ENCODE results near the gene ATXN1. TPM values are rescaled to one million over a fixed set of nuclear protein-coding genes. Genes with fewer than 3 reads are reported as not detected.

Gene ATXN1
- polyA plus RNA-seq, 4 donors = 4.6 to 16.5 (median 5.9) TPM

DNA sequence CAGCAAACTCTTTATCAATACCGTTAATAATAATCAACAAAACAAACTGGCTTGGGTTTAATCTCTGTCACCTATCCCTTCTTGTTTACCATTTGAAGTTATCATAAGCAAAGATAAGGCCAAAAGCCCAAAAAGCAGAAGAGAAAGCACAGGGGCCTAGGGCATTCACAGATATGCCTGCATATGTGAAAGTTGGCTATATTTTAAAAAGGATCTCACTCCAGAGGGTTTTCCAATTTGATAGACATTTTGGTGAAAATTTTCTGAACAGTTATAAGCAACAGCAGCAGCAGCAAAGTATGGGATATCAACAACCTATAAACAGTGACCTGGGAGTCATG, 101.1 kb downstream of the ATXN1 start:
- FAIRE-seq = no peak
- H3K4me1 ChIP-seq (ENCODE audit: control insufficient read depth in 3 of 3, insufficient read depth in 2 of 3, low read depth in 1 of 3, low read length in 2 of 3) = no peaks in the 10 kb centered on the region
- peaks cover 0 to 8% of the 10 kb centered on the region in 2 donors for H3K9me3 ChIP-seq (ENCODE audit: control insufficient read depth in 2 of 2, insufficient read depth in 1 of 2, low read depth in 1 of 2, low read length in 1 of 2)
- no peak for DNase-seq
- WGBS, 3 donors = 26 to 48% (median 33%) methylated on average over 1 of the region's 1 CpG
- peaks cover 0 to 4% (median under 1%) of the 10 kb centered on the region in 3 donors for H3K36me3 ChIP-seq (ENCODE audit: control insufficient read depth in 3 of 3, insufficient read depth in 2 of 3, low read depth in 1 of 3, low read length in 3 of 3)
- H3K27ac ChIP-seq (ENCODE audit: low read depth in 1 of 3, low read length in 2 of 3) = no peak overlapping the region
- H3K27me3 ChIP-seq (ENCODE audit: control insufficient read depth in 3 of 3, insufficient read depth in 3 of 3, low read length in 3 of 3) = no peaks in the 10 kb centered on the region
- no peak overlapping the region for H3K4me3 ChIP-seq (ENCODE audit: low read depth in 1 of 3, low read length in 3 of 3)

DNA sequence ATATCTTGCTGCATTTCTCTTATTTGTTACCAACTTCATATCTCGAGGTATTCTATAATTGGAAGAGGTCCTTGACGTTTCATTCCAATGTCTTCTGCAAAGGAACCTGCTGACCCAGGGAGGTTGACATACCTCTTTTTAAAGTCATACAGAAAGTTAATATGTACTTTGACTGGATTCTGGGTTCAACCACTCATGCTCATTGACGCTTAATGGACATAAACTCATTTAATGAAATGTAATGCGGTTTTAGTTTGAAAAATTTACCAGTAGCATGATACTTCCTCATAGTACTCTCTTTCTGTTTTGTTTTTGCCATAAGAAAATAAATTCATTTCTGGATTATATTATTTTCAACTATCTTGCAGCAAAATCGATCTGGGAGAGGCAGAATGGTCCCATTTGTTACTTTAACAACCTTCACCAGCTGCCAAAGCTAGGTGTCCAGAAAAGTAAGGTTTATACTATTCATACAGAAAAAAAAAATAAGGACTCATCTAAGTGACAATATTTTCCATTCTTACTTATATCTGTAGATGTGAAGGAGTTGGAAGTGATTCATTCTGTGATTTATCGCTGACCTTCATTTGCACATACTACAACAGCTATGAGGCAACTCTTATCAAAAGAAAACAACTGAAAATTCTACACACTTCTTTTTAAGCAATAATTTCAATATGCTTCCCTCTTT, 101.6 kb downstream of the ATXN1 start:
- no peak for FAIRE-seq
- WGBS, 3 donors = 66 to 76% (median 68%) methylated on average over 6 of the region's 6 CpGs
- Histone ChIP-seq H3K4me3 (ENCODE audit: low read depth in 1 of 3, low read length in 3 of 3) (no peak overlapping the region), H3K27ac (ENCODE audit: low read depth in 1 of 3, low read length in 2 of 3) (no peak overlapping the region), H3K27me3 (ENCODE audit: control insufficient read depth in 3 of 3, insufficient read depth in 3 of 3, low read length in 3 of 3) (no peaks in the 10 kb centered on the region), H3K4me1 (ENCODE audit: control insufficient read depth in 3 of 3, insufficient read depth in 2 of 3, low read depth in 1 of 3, low read length in 2 of 3) (no peaks in the 10 kb centered on the region), H3K9me3 (ENCODE audit: control insufficient read depth in 2 of 2, insufficient read depth in 1 of 2, low read depth in 1 of 2, low read length in 1 of 2) (peaks cover 0 to 8% of the 10 kb centered on the region in 2 donors), H3K36me3 (ENCODE audit: control insufficient read depth in 3 of 3, insufficient read depth in 2 of 3, low read depth in 1 of 3, low read length in 3 of 3) (peaks cover 0 to 7% (median 3%) of the 10 kb centered on the region in 3 donors)
- DNase-seq = no peak

DNA sequence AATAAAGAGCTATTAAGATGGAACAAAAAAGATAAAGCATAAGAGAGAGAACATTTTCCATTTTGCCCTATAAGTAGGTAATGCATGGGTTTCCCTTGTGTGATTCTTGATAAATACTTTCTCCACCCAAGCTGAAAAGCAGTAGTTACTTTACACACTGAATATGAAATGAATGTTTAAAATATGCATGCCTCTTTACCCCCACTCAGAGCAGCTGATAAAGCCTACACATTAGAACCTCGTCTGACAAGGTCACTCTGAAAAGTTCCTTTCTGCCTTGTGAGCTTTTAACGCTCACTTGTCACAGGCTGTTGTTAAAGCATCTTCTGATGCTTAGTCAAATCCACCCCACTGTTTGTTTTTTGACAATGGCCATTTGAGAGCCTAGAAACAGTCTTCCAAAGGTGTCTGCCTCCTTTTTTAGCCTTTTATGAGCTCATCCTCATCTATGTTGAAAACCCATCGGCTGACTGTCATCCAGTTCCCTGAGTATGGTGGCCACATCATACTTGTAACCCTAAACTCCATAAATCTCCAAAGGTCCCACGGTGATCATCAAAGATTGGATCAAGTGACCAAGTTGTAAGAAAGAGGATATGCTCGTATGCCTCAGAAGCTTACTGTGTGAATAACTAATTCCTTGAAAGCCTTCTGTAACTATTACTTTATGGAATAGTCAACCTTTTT, 102.8 kb downstream of the ATXN1 start:
- WGBS, 3 donors = 74 to 78% (median 76%) methylated on average over 5 of the region's 5 CpGs
- no peak for FAIRE-seq

DNA sequence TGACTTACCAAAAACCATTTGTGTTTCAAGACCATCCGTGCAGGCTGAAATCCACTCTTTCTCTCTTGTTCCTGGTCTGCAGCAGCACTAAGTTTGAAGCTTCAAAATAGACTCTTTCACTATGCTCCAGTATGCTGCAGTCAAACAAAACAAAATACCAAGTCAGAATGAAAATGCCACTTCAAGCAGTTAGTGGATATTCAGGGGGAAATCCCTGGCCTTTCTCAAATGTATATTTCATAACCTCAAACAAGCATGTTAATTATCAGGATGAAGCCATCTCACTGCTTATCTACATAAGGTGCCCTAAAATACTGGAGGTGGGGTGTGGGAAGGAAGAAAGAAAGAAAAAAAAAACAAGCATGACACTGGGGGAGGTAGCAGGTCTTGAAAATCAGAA, 103.5 kb downstream of the ATXN1 start:
- FAIRE-seq (no peak), DNase-seq (no peak)
- Histone ChIP-seq H3K4me1 (ENCODE audit: control insufficient read depth in 3 of 3, insufficient read depth in 2 of 3, low read depth in 1 of 3, low read length in 2 of 3) (no peaks in the 10 kb centered on the region), H3K27me3 (ENCODE audit: control insufficient read depth in 3 of 3, insufficient read depth in 3 of 3, low read length in 3 of 3) (no peaks in the 10 kb centered on the region), H3K9me3 (ENCODE audit: control insufficient read depth in 2 of 2, insufficient read depth in 1 of 2, low read depth in 1 of 2, low read length in 1 of 2) (peaks cover 0 to 8% of the 10 kb centered on the region in 2 donors), H3K4me3 (ENCODE audit: low read depth in 1 of 3, low read length in 3 of 3) (no peak overlapping the region), H3K36me3 (ENCODE audit: control insufficient read depth in 3 of 3, insufficient read depth in 2 of 3, low read depth in 1 of 3, low read length in 3 of 3) (peaks cover 5 to 14% (median 6%) of the 10 kb centered on the region in 3 donors), H3K27ac (ENCODE audit: low read depth in 1 of 3, low read length in 2 of 3) (no peak overlapping the region)
- WGBS, 3 donors = 72 to 96% (median 76%) methylated on average over 1 of the region's 1 CpG

More for the DNA sequence above, 102.8 kb downstream of the ATXN1 start:
- Histone ChIP-seq H3K9me3 (ENCODE audit: control insufficient read depth in 2 of 2, insufficient read depth in 1 of 2, low read depth in 1 of 2, low read length in 1 of 2) (peaks cover 0 to 8% of the 10 kb centered on the region in 2 donors), H3K27me3 (ENCODE audit: control insufficient read depth in 3 of 3, insufficient read depth in 3 of 3, low read length in 3 of 3) (no peaks in the 10 kb centered on the region), H3K4me3 (ENCODE audit: low read depth in 1 of 3, low read length in 3 of 3) (no peak overlapping the region), H3K36me3 (ENCODE audit: control insufficient read depth in 3 of 3, insufficient read depth in 2 of 3, low read depth in 1 of 3, low read length in 3 of 3) (peaks cover 0 to 9% (median 3%) of the 10 kb centered on the region in 3 donors), H3K4me1 (ENCODE audit: control insufficient read depth in 3 of 3, insufficient read depth in 2 of 3, low read depth in 1 of 3, low read length in 2 of 3) (no peaks in the 10 kb centered on the region), H3K27ac (ENCODE audit: low read depth in 1 of 3, low read length in 2 of 3) (peak overlapping the region in 2 of 3 donors; percentile 5 to 34)
- no peak for DNase-seq

DNA sequence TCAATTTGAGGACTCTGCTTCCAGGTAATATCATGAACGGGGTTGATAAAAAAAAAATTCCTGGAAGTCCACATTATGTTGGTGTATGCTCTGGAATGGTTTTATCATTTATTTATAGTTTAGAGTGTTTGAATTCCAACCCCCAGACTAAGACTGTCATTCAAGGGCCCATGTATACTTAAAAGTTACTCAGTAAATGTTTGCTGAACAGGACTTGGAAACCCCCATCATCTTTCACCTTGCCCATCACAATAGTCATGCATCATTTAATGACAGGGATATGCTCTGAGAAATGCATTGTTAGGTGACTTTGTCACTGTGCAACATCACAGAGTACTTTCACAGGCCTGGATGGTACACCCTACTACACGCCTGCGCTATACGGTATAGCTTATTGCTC, 104.8 kb downstream of the ATXN1 start:
- no peak overlapping the region for H3K4me3 ChIP-seq (ENCODE audit: low read depth in 1 of 3, low read length in 3 of 3)
- no peak overlapping the region for H3K27ac ChIP-seq (ENCODE audit: low read depth in 1 of 3, low read length in 2 of 3)
- H3K27me3 ChIP-seq (ENCODE audit: control insufficient read depth in 3 of 3, insufficient read depth in 3 of 3, low read length in 3 of 3) = no peaks in the 10 kb centered on the region
- DNase-seq = no peak
- 94 to 97% (median 95%) methylated on average over 4 of the region's 4 CpGs for WGBS, 3 donors
- no peaks in the 10 kb centered on the region for H3K4me1 ChIP-seq (ENCODE audit: control insufficient read depth in 3 of 3, insufficient read depth in 2 of 3, low read depth in 1 of 3, low read length in 2 of 3)
- peaks cover 5 to 14% (median 6%) of the 10 kb centered on the region in 3 donors for H3K36me3 ChIP-seq (ENCODE audit: control insufficient read depth in 3 of 3, insufficient read depth in 2 of 3, low read depth in 1 of 3, low read length in 3 of 3)
- peaks cover 0 to 1% of the 10 kb centered on the region in 2 donors for H3K9me3 ChIP-seq (ENCODE audit: control insufficient read depth in 2 of 2, insufficient read depth in 1 of 2, low read depth in 1 of 2, low read length in 1 of 2)
- FAIRE-seq = no peak

DNA sequence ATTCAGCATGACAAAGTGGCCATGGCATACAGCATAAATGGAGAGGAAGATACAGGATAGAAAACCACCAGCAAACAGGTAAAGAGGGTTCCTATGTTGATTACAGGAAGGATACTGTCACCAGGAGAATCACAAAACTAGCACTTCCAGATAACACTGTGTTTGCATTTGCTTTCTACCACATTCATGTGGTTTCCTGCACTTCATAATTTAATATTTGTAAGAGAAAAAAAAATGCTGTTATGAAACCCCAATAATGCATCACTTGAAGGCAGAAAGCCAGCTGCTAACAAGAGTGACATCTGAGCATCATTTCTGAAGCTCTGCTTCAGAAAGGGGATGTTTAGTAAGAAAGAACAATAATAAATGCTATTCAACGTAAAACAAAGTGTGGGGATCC, 106.6 kb downstream of the ATXN1 start:
- no peaks in the 10 kb centered on the region for H3K27me3 ChIP-seq (ENCODE audit: control insufficient read depth in 3 of 3, insufficient read depth in 3 of 3, low read length in 3 of 3)
- 70 to 78% (median 76%) methylated on average over 1 of the region's 1 CpG for WGBS, 3 donors
- no peak overlapping the region for H3K4me3 ChIP-seq (ENCODE audit: low read depth in 1 of 3, low read length in 3 of 3)
- peak in 1 of 2 donors; percentile 51 for DNase-seq
- H3K4me1 ChIP-seq (ENCODE audit: control insufficient read depth in 3 of 3, insufficient read depth in 2 of 3, low read depth in 1 of 3, low read length in 2 of 3) = no peaks in the 10 kb centered on the region
- peaks cover 5 to 19% (median 6%) of the 10 kb centered on the region in 3 donors for H3K36me3 ChIP-seq (ENCODE audit: control insufficient read depth in 3 of 3, insufficient read depth in 2 of 3, low read depth in 1 of 3, low read length in 3 of 3)
- H3K9me3 ChIP-seq (ENCODE audit: control insufficient read depth in 2 of 2, insufficient read depth in 1 of 2, low read depth in 1 of 2, low read length in 1 of 2) = no peaks in the 10 kb centered on the region
- peak overlapping the region in 1 of 3 donors; percentile 49 for H3K27ac ChIP-seq (ENCODE audit: low read depth in 1 of 3, low read length in 2 of 3)
- FAIRE-seq = no peak

DNA sequence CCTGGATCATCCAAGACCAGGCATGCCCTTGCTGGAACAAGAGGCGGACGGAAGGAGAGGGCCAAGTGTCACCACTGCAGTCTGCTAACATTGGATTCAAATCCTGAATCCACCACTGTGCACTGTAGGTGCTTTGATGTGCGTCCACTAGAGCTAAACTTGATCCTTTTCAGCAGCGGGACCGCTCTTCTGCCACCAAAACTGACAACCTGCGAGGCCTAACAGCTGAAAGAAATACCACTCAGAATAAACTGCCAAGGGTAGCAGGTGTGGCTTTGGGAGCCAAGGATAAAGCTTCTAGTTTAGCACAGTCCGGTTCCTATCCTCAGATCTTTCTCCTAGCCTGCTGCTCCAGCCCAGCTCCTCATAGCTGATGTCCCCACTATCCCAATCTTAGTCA, 108.0 kb downstream of the ATXN1 start:
- peaks cover 5 to 19% (median 6%) of the 10 kb centered on the region in 3 donors for H3K36me3 ChIP-seq (ENCODE audit: control insufficient read depth in 3 of 3, insufficient read depth in 2 of 3, low read depth in 1 of 3, low read length in 3 of 3)
- WGBS, 3 donors = 94 to 97% (median 96%) methylated on average over 7 of the region's 7 CpGs
- H3K9me3 ChIP-seq (ENCODE audit: control insufficient read depth in 2 of 2, insufficient read depth in 1 of 2, low read depth in 1 of 2, low read length in 1 of 2) = no peaks in the 10 kb centered on the region
- no peak for FAIRE-seq
- H3K4me3 ChIP-seq (ENCODE audit: low read depth in 1 of 3, low read length in 3 of 3) = no peak overlapping the region
- H3K27me3 ChIP-seq (ENCODE audit: control insufficient read depth in 3 of 3, insufficient read depth in 3 of 3, low read length in 3 of 3) = no peaks in the 10 kb centered on the region
- no peak for DNase-seq
- H3K4me1 ChIP-seq (ENCODE audit: control insufficient read depth in 3 of 3, insufficient read depth in 2 of 3, low read depth in 1 of 3, low read length in 2 of 3) = no peaks in the 10 kb centered on the region
- no peak overlapping the region for H3K27ac ChIP-seq (ENCODE audit: low read depth in 1 of 3, low read length in 2 of 3)

DNA sequence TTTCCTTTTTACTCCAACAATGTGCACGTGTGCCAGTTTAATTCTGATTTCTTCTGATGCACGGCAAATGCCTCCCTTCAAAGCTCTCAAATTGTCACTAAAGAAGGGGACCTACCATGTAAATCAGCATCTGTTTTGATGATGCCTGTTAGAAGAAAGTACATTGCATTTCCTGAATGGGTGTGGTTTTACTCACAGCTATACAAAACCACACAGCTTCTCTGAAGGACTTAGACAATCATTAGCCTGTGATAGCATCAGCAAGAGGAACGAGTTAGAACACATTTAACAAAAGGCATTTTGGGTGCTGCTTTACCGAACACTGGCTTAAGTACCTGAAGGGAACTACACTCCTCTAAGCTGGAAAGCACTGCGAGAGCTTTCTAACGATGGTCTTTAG, 109.4 kb downstream of the ATXN1 start:
- H3K4me3 ChIP-seq (ENCODE audit: low read depth in 1 of 3, low read length in 3 of 3) = no peak overlapping the region
- H3K36me3 ChIP-seq (ENCODE audit: control insufficient read depth in 3 of 3, insufficient read depth in 2 of 3, low read depth in 1 of 3, low read length in 3 of 3) = peaks cover 5 to 19% (median 6%) of the 10 kb centered on the region in 3 donors
- no peaks in the 10 kb centered on the region for H3K9me3 ChIP-seq (ENCODE audit: control insufficient read depth in 2 of 2, insufficient read depth in 1 of 2, low read depth in 1 of 2, low read length in 1 of 2)
- H3K4me1 ChIP-seq (ENCODE audit: control insufficient read depth in 3 of 3, insufficient read depth in 2 of 3, low read depth in 1 of 3, low read length in 2 of 3) = no peaks in the 10 kb centered on the region
- H3K27me3 ChIP-seq (ENCODE audit: control insufficient read depth in 3 of 3, insufficient read depth in 3 of 3, low read length in 3 of 3) = no peaks in the 10 kb centered on the region
- H3K27ac ChIP-seq (ENCODE audit: low read depth in 1 of 3, low read length in 2 of 3) = peak overlapping the region in 1 of 3 donors; percentile 27
- DNase-seq (peak in 1 of 2 donors; percentile 57), FAIRE-seq (no peak)
- WGBS, 3 donors = 61 to 70% (median 68%) methylated on average over 6 of the region's 6 CpGs

Measured in small intestine (tissue), 7 donors.